Caco-2 (cell line): ENCODE data around the gene MRS2. TPM values are rescaled to one million over a fixed set of nuclear protein-coding genes. Genes with fewer than 3 reads are reported as not detected.
"Not testable (repeated sequence)": the region's sequence is repeated elsewhere in the genome, so short reads cannot be mapped to it uniquely, and the experiment has no call there.

ENCODE experiments used
- BruUV-seq: library from RNA; stranded (reverse); fragments of 400-500 nt; replicated peaks from 2 replicates; lab custom pipeline; 2021; lab: Mats Ljungman, UMichigan
- CTCF ChIA-PET: fragments of 300-600 bp; sonication (Branson Sonifier 250); formaldehyde crosslinking; loops from one replicate; lab custom pipeline; 2022; ENCODE audit warnings: antibody characterized with exemption; lab: Charles Lee
- POLR2A ChIA-PET: fragments of 300-600 bp; sonication (Branson Sonifier 250); formaldehyde crosslinking; loops from one replicate; lab custom pipeline; 2022; ENCODE audit warnings: antibody characterized with exemption; lab: Charles Lee
- DNase-seq, 2 experiments: peaks; one replicate each; pipeline versions ENCODE4 v3.0.0 to v3.0.0-alpha.2; 2020 to 2022
- H3K27me3 ChIP-seq: replicated peaks from 2 replicates; pipeline ENCODE4 v1.6.0; 2011; ENCODE audit warnings: low read length; ENCODE audit not compliant: control insufficient read depth, insufficient read depth
- H3K36me3 ChIP-seq: 2 replicates; pipeline ENCODE4 v1.5.1; 2011; ENCODE audit warnings: low read length; ENCODE audit not compliant: control insufficient read depth, insufficient read depth
- H3K4me1 ChIP-seq: fragments of 250-450 bp; sonication (Bioruptor Pico); 2 replicates; pipeline ENCODE4 v1.5.1; 2020; ENCODE audit warnings: mild to moderate bottlenecking
- H3K4me3 ChIP-seq: 2 replicates; pipeline ENCODE4 v1.5.1; 2011; ENCODE audit warnings: low read depth, mild to moderate bottlenecking, control low read depth, low read length
- H3K9me3 ChIP-seq: fragments of 250-450 bp; sonication (Bioruptor Pico); 2 replicates; pipeline ENCODE4 v1.5.1; 2020; ENCODE audit warnings: mild to moderate bottlenecking, moderate library complexity
- H3K27ac Mint-ChIP-seq: one replicate; pipeline ENCODE4 v1.8.0; 2022; ENCODE audit warnings: mixed read lengths; ENCODE audit not compliant: unreplicated experiment
- H3K27me3 Mint-ChIP-seq: one replicate; pipeline ENCODE4 v1.8.0; 2022; ENCODE audit warnings: mixed read lengths; ENCODE audit not compliant: insufficient read depth, unreplicated experiment
- H3K36me3 Mint-ChIP-seq: one replicate; pipeline ENCODE4 v1.8.0; 2022; ENCODE audit warnings: mild to moderate bottlenecking, mixed read lengths; ENCODE audit not compliant: insufficient read depth, unreplicated experiment
- H3K4me1 Mint-ChIP-seq: one replicate; pipeline ENCODE4 v1.8.0; 2022; ENCODE audit warnings: low read depth, mixed read lengths; ENCODE audit not compliant: unreplicated experiment
- H3K4me3 Mint-ChIP-seq: one replicate; pipeline ENCODE4 v1.8.0; 2022; ENCODE audit warnings: mild to moderate bottlenecking, moderate library complexity, mixed read lengths; ENCODE audit not compliant: unreplicated experiment
- H3K9me3 Mint-ChIP-seq: one replicate; pipeline ENCODE4 v1.8.0; 2022; ENCODE audit warnings: mixed read lengths; ENCODE audit not compliant: unreplicated experiment
- CTCF ChIP-seq, 2 experiments: fragments of 200-600 bp in 1 of 2; IDR thresholded peaks; 1 replicate in 1 of 2; 2 replicates in 1 of 2; pipeline versions ENCODE4 v1.5.1 to v1.8.0; 2011 to 2022; ENCODE audit warnings: antibody characterized with exemption in 1 of 2, control low read depth in 1 of 2, inconsistent platforms in 1 of 2, low read depth in 1 of 2, low read length in 1 of 2, mild to moderate bottlenecking in 1 of 2, moderate library complexity in 1 of 2; ENCODE audit not compliant: insufficient read depth in 1 of 2, severe bottlenecking in 1 of 2, unreplicated experiment in 1 of 2
- intact Hi-C: fragments of 100-400 bp; cut with micrococcal nuclease; formaldehyde crosslinking; loops from one replicate; pipeline ENCODE4 v1.10.0; 2022; ENCODE audit not compliant: unreplicated experiment
- total RNA-seq: library from RNA; stranded (reverse); gene quantifications from 2 replicates; pipeline ENCODE4 v1.2.3, GENCODE V29; 2022

MRS2 gene
- total RNA-seq, 1 experiment from 2014 or later = 62.3 TPM

- no peak for TF ChIP-seq CTCF (IDR thresholded peaks at IDR 0.05; ENCODE audit: insufficient read depth in 1 of 2, low read depth in 1 of 2, low read length in 1 of 2, severe bottlenecking in 1 of 2, unreplicated experiment in 1 of 2)
- peaks cover 10% of the 10 kb centered on the region for H3K4me1 Mint-ChIP-seq
- Histone ChIP-seq H3K9me3 (no peaks in the 10 kb centered on the region), H3K4me1 (peaks cover 18% of the 10 kb centered on the region; the same call in 1 of the 2 replicates), H3K27me3 (no peaks in the 10 kb centered on the region), H3K4me3 (peak overlapping the region; percentile 90), H3K36me3 (no peaks in the 10 kb centered on the region)
- TSS peak; percentile 78 for BruUV-seq
- intact Hi-C loops = loop anchor here (1.0 to 2.0 kb wide), 2 partner anchors 26 to 45 kb away; no protein-coding TSS in a partner anchor
- H3K4me3 Mint-ChIP-seq = peak overlapping the region; percentile 89
- no peaks in the 10 kb centered on the region for H3K27me3 Mint-ChIP-seq
- H3K9me3 Mint-ChIP-seq = no peaks in the 10 kb centered on the region
- POLR2A ChIA-PET = interaction anchor here (0.5 to 1.2 kb wide), 6 partner anchors 27 to 83 kb away, joined by 3 to 6 read pairs (median 4); no protein-coding TSS in a partner anchor
- DNase-seq = peak in 1 of 2 experiments; percentile 44
- peak overlapping the region; percentile 81 for H3K27ac Mint-ChIP-seq
- CTCF ChIA-PET = interaction anchor here (0.7 to 2.3 kb wide), 6 partner anchors 17 to 294 kb away, joined by 3 to 16 read pairs (median 4); no protein-coding TSS in a partner anchor
- peaks cover 59% of the 10 kb centered on the region for H3K36me3 Mint-ChIP-seq
Measured at GRCh38 chr6:24358219-24358821, 44.4 kb upstream of the MRS2 start.

- Mint-ChIP-seq H3K36me3 (peaks cover 44% of the 10 kb centered on the region), H3K4me1 (peaks cover 8% of the 10 kb centered on the region), H3K27ac (peak overlapping the region; percentile 96), H3K9me3 (no peaks in the 10 kb centered on the region), H3K27me3 (no peaks in the 10 kb centered on the region), H3K4me3 (peak overlapping the region; percentile 76)
- Histone ChIP-seq H3K4me3 (peak overlapping the region; percentile 47), H3K9me3 (no peaks in the 10 kb centered on the region), H3K4me1 (peaks cover 14% of the 10 kb centered on the region; the same call in 1 of the 2 replicates), H3K27me3 (no peaks in the 10 kb centered on the region), H3K36me3 (no peaks in the 10 kb centered on the region)
- no TSS peak for BruUV-seq
- peak; percentile 88 for TF ChIP-seq CTCF (IDR thresholded peaks at IDR 0.05; ENCODE audit: insufficient read depth in 1 of 2, low read depth in 1 of 2, low read length in 1 of 2, severe bottlenecking in 1 of 2, unreplicated experiment in 1 of 2)
- ChIA-PET POLR2A (interaction anchor here (0.6 kb wide), 2 partner anchors 19 to 29 kb away, joined by 7 to 9 read pairs; no protein-coding TSS in a partner anchor), CTCF (interaction anchor here (0.5 to 2.1 kb wide), 14 partner anchors 18 to 420 kb away, joined by 3 to 34 read pairs (median 4); partner anchors contain the start of gene MRS2)
- peak; percentile 93 to 94 for DNase-seq
- intact Hi-C loops = loop anchor here (2.0 kb wide), 1 partner anchor 25 kb away; no protein-coding TSS in a partner anchor
Measured at GRCh38 chr6:24359640-24360454, 42.9 kb upstream of the MRS2 start.

GRCh38 chr6:24362363-24362762, 40.4 kb upstream of the MRS2 start:
- H3K36me3 ChIP-seq, H3K9me3 ChIP-seq, H3K27me3 Mint-ChIP-seq, BruUV-seq, H3K9me3 Mint-ChIP-seq, H3K4me3 Mint-ChIP-seq, H3K27ac Mint-ChIP-seq, H3K27me3 ChIP-seq, H3K4me1 Mint-ChIP-seq, DNase-seq, H3K4me3 ChIP-seq, intact Hi-C loops: not testable (repeated sequence)
- POLR2A ChIA-PET = interaction anchor here (1.1 kb wide), 1 partner anchor 40 kb away, joined by 5 read pairs; the partner anchor contains the start of gene MRS2
- peaks cover 19% of the 10 kb centered on the region for H3K36me3 Mint-ChIP-seq
- peaks cover 10% of the 10 kb centered on the region; the same call in 1 of the 2 replicates for H3K4me1 ChIP-seq
- CTCF ChIA-PET = interaction anchor here (1.0 kb wide), 1 partner anchor 27 kb away, joined by 4 read pairs; no protein-coding TSS in a partner anchor

GRCh38 chr6:24365103-24365633, 37.6 kb upstream of the MRS2 start:
- BruUV-seq, H3K4me1 ChIP-seq, H3K27ac Mint-ChIP-seq, H3K4me3 Mint-ChIP-seq, POLR2A ChIA-PET, DNase-seq, H3K36me3 ChIP-seq, CTCF ChIA-PET, H3K27me3 Mint-ChIP-seq, H3K4me1 Mint-ChIP-seq, H3K27me3 ChIP-seq, H3K9me3 ChIP-seq, H3K4me3 ChIP-seq, H3K9me3 Mint-ChIP-seq, H3K36me3 Mint-ChIP-seq, intact Hi-C loops: not testable (repeated sequence)
